Glutamatergic neuron (in vitro differentiated cells): ENCODE results near the gene APBB1IP. TPM values are rescaled to one million over a fixed set of nuclear protein-coding genes. Genes with fewer than 3 reads are reported as not detected.

Experiments
- DNase-seq: peaks from one replicate; pipeline ENCODE4 v3.0.0; 2022
- H3K27ac Mint-ChIP-seq: one replicate; pipeline ENCODE4 v1.8.0; 2020; ENCODE audit warnings: mild to moderate bottlenecking, mixed read lengths, inconsistent platforms; ENCODE audit not compliant: unreplicated experiment
- H3K27me3 Mint-ChIP-seq: one replicate; pipeline ENCODE4 v1.8.0; 2020; ENCODE audit warnings: mild to moderate bottlenecking, moderate library complexity, mixed read lengths, inconsistent platforms; ENCODE audit not compliant: unreplicated experiment
- H3K36me3 Mint-ChIP-seq: one replicate; pipeline ENCODE4 v1.8.0; 2020; ENCODE audit warnings: mild to moderate bottlenecking, mixed read lengths, inconsistent platforms; ENCODE audit not compliant: unreplicated experiment
- H3K4me1 Mint-ChIP-seq: one replicate; pipeline ENCODE4 v1.8.0; 2020; ENCODE audit warnings: mild to moderate bottlenecking, low read depth, mixed read lengths, inconsistent platforms; ENCODE audit not compliant: unreplicated experiment
- H3K4me3 Mint-ChIP-seq: one replicate; pipeline ENCODE4 v1.8.0; 2020; ENCODE audit warnings: mild to moderate bottlenecking, mixed read lengths, inconsistent platforms; ENCODE audit not compliant: unreplicated experiment
- H3K9me3 Mint-ChIP-seq: one replicate; pipeline ENCODE4 v1.8.0; 2020; ENCODE audit warnings: mild to moderate bottlenecking, moderate library complexity, mixed read lengths, inconsistent platforms; ENCODE audit not compliant: unreplicated experiment
- CTCF ChIP-seq: fragments of 200-600 bp; sonication (generic); IDR thresholded peaks from one replicate; pipeline ENCODE4 v1.5.0; 2021; ENCODE audit not compliant: partially characterized antibody, unreplicated experiment
- total RNA-seq: library from RNA; stranded (reverse); fragmentation: NEBNext Ultra II Directional; extraction: Animal tissue kit (Norgen Biotek cat#: 25700); gene quantifications from one replicate; pipeline ENCODE4 v1.2.1, GENCODE V29; 2021; ENCODE audit not compliant: unreplicated experiment

APBB1IP gene
- total RNA-seq, 1 donor from 2014 or later: not detected

- no peaks in the 10 kb centered on the region for H3K4me1 Mint-ChIP-seq
- no peak overlapping the region for H3K27ac Mint-ChIP-seq
- no peak for DNase-seq
- no peaks in the 10 kb centered on the region for H3K9me3 Mint-ChIP-seq
- no peaks in the 10 kb centered on the region for H3K36me3 Mint-ChIP-seq
- H3K27me3 Mint-ChIP-seq: no peaks in the 10 kb centered on the region
- TF ChIP-seq CTCF: no peak
- H3K4me3 Mint-ChIP-seq: no peak overlapping the region
Measured at GRCh38 chr10:26408858-26409494, 29.2 kb upstream of the APBB1IP start.

- H3K4me3 Mint-ChIP-seq: no peak overlapping the region
- no peak overlapping the region for H3K27ac Mint-ChIP-seq
Measured at GRCh38 chr10:26410356-26410755, 27.8 kb upstream of the APBB1IP start.

GRCh38 chr10:26412932-26413331 is 25.2 kb upstream of the APBB1IP start:
- H3K4me1 Mint-ChIP-seq: no peaks in the 10 kb centered on the region
- H3K27me3 Mint-ChIP-seq: peaks cover 2% of the 10 kb centered on the region
- DNase-seq: no peak
- H3K36me3 Mint-ChIP-seq: no peaks in the 10 kb centered on the region
- no peaks in the 10 kb centered on the region for H3K9me3 Mint-ChIP-seq
- H3K27ac Mint-ChIP-seq: no peak overlapping the region
- no peak overlapping the region for H3K4me3 Mint-ChIP-seq
- TF ChIP-seq CTCF: no peak

More at GRCh38 chr10:26410356-26410755, 27.8 kb upstream of the APBB1IP start:
- peaks cover 2% of the 10 kb centered on the region for H3K27me3 Mint-ChIP-seq
- H3K9me3 Mint-ChIP-seq: no peaks in the 10 kb centered on the region
- H3K36me3 Mint-ChIP-seq: no peaks in the 10 kb centered on the region
- H3K4me1 Mint-ChIP-seq: no peaks in the 10 kb centered on the region
- no peak for TF ChIP-seq CTCF
- DNase-seq: no peak

- Mint-ChIP-seq H3K27ac (no peak overlapping the region), H3K36me3 (no peaks in the 10 kb centered on the region), H3K9me3 (no peaks in the 10 kb centered on the region), H3K27me3 (peaks cover 2% of the 10 kb centered on the region), H3K4me3 (no peak overlapping the region), H3K4me1 (no peaks in the 10 kb centered on the region)
- no peak for DNase-seq
- TF ChIP-seq CTCF: no peak
Measured at GRCh38 chr10:26413375-26413774, 24.8 kb upstream of the APBB1IP start.

- Mint-ChIP-seq H3K36me3 (no peaks in the 10 kb centered on the region), H3K27me3 (peaks cover 2% of the 10 kb centered on the region), H3K27ac (no peak overlapping the region)
Measured at GRCh38 chr10:26417136-26417535, 21.0 kb upstream of the APBB1IP start.

More at GRCh38 chr10:26417136-26417535, 21.0 kb upstream of the APBB1IP start:
- no peaks in the 10 kb centered on the region for H3K4me1 Mint-ChIP-seq
- TF ChIP-seq CTCF: no peak
- H3K4me3 Mint-ChIP-seq: no peak overlapping the region
- no peaks in the 10 kb centered on the region for H3K9me3 Mint-ChIP-seq
- no peak for DNase-seq
